ENCODE results near the gene DNAH3.
"Not testable (repeated sequence)": the region's sequence is repeated elsewhere in the genome, so short reads cannot be mapped to it uniquely, and the experiment has no call there.

Gene DNAH3

DNA sequence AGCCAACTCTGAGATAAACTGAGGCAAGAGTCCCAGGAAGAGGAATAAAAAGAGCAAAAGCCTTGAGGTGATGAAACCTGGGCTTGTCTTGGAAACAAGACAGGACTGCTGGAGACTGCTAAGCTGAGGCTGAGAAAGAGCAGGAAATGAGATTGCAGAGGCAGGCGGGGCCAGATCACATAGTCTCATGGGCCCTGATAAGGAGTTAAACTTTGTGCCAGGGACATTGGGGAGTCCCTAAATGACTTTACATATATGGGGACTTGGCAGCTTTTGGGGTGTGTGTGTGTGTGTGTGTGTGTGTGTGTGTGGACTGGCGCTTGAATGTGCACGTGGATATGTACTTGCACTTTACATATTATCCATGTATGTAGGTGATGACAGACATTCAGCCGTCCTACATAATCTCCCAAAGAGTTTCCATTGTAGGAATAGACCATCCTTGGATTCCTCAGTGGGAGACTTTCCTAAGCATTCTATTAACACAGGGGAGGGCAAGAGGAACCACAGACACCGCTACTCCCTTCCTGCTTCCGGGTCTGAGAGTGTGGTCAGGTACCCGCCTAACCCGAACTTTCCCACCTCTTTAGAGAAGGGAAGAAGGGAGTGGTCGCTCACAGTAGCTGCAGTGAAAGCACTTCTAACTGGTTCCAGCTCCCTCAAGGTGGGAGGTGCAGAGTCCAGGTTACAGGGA, 127.0 kb downstream of the DNAH3 start:
- DNase-seq (ENCODE audit: low read depth in 3 of 3, low spot score in 1 of 3) = no peak

DNA sequence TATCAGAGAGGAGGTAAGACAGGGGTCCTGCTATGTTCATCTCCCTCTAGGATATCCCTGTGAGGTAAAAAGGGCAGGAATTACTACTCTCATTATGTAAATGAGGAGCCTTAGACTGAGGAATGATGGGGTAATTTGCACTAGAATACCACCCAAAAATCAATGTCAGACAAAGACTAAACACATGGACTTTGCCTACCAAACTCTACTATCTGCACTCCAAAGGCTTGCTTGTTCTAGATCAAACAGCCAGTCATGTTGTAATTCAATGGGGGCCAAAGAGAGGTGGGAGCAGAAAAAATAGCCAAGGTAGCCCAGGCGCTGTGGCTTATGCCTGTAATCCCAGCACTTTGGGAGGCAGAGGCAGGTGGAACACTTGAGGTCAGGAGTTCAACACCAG, 129.3 kb downstream of the DNAH3 start:
- DNase-seq (ENCODE audit: low read depth in 3 of 3, low spot score in 1 of 3) = no peak

DNA sequence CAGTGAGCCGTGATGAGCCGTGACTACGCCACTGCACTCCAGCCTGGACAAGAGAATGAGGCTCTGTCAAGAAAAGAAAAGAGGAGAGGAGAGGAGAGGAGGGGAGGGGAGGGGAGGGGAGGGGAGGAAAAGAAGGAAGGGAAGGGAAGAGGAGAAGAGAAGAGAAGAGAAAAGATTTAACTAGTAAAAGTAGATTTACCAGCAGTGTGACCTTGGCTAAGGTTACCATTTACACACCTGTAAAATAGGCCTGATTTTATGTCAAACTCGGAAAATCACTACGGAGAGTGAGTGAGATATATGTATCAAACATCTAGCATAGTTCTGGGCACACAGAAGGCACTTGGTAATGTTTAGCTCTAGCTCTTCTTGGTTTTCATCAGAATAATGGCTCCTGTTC, 140.8 kb downstream of the DNAH3 start:
- DNase-seq (ENCODE audit: low read depth in 3 of 3, low spot score in 1 of 3) = no peak

DNA sequence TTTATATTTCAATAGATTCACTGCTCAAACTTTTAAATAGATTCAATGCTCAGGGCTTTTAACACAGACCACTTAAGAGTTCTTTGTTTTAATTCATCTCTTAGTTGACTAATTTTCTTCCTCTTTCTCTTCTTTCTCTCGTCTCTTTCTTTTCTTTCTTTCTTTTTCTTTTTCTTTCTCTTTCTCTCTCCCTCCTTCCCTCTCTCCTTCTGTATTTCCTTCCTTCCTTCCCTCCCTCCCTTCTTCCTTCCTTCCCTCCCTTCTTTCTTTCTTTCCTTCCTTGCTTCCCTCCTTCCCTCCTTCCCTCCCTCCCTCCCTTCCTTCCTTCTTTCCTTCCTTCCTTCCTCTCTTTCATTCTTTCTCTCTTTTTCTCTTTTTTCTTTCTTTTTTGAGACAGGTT, 145.6 kb downstream of the DNAH3 start:
- no peak for DNase-seq (ENCODE audit: low read depth in 3 of 3, low spot score in 1 of 3)

DNA sequence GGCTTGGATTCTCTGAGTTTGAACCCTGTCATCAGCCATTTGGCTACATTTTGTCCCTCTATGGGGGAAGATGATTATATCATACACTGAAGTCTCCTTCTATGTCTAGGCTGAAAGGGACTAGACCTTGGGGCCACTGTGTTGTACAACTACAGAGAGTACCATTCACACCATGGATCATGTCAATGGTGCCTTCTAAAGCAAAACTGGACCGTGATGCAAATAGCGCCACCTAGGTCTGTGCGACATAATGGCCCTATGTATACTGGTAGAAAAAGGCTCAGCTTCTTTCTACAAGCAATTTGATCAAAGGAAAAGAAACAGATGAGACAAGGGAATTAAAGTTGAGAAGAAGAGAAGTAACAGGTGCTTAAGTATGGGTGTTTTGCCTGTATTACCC, 149.4 kb downstream of the DNAH3 start:
- DNase-seq (ENCODE audit: low read depth in 3 of 3, low spot score in 1 of 3) = no peak

DNA sequence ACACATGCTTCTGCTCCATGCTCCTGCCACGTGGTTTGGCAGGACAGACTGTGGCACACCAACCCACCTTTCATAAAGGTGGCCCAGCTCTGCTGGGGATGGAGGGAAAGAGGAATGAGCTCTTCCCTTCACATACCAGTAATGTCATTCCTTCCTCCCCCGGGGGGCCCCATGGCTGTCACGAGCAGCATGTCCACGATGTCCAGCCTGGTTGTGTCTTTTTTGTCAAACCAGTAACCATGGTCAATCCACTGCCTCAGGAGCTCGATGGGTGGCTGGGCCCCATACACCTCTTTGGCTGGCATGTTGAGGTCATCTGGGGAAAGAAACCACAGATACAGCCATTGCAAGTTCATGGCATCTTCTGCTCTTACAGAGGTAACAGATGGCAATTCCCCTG, 153.5 kb downstream of the DNAH3 start:
- DNase-seq (ENCODE audit: low read depth in 3 of 3, low spot score in 1 of 3) = no peak

DNA sequence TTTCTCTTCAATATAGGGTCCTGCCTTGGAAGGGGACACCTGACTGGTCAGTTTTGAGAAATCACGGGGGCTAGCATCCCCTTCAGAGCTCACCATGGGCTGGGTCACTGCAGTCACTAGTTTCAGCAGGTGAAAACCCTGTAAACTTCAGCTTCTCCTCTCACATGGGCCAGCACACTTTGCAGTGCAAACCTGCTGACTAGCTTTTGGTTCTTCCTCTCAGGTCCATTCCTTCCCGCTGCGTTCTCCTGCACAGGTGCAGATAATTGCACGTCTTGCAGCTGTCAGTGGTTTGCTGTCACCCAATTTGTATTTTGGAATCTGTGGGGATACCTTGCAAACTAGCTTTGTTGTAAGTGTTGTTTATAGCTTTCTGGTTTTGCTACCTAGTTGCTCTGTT, 154.9 kb downstream of the DNAH3 start:
- DNase-seq (ENCODE audit: low read depth in 3 of 3, low spot score in 1 of 3) = no peak

DNA sequence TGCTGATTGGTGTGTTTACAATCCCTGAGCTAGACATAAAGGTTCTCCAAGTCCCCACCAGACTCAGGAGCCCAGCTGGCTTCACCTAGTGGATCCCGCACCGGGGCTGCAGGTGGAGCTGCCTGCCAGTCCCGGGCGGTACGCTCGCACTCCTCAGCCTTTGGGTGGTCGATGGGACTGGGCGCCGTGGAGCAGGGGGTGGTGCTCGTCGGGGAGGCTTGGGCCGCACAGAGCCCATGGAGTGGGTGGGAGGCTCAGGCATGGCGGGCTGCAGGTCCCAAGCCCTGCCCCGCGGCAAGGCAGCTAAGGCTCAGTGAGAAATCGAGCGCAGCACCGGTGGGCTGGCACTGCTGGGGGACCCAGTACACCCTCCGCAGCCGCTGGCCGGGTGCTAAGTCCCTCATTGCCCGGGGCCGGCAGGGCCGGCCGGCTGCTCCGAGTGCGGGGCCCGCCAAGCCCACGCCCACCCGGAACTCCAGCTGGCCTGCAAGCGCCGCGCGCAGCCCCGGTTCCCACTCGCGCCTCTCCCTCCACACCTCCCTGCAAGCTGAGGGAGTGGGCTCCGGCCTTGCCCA, 161.1 kb downstream of the DNAH3 start:
- not testable (repeated sequence) for DNase-seq (ENCODE audit: low read depth in 3 of 3, low spot score in 1 of 3)

DNA sequence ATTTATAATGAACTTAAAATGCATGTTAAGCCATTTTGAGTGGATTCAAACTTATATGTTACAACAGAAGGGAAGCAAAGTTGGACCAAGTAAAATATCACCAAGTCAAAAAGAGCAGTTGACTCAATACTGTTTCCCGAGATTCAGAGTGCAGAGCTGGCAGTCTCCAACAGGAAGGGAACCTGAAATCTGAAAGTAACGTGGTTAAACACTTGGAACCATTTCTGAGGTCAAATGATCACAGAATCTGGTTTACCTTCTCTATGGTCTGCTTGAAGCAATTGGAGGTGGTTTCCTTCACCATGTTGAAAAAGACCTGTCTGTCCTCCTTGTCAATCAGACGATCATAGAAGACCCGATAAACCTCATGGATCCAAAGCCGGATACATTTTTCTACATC, 163.6 kb downstream of the DNAH3 start:
- no peak for DNase-seq (ENCODE audit: low read depth in 3 of 3, low spot score in 1 of 3)

DNA sequence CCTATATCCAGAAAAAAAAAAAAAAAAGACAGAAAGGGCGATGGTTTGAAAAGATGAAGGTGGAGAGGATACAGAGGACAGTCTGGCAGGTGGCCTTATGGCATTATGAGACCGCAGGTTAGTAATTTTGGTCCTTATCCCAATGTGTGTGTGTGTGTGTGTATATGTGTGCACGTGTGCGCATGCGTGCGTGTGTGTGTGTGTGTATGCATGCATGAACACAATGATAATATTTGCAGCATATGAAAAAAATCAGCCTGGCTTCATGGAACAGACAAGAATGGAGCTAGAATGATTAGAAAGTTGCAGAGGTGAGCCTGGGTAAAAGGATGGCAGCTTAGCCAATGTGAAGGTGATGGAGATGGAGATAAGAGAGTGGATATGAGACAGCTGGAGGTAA, 166.6 kb downstream of the DNAH3 start:
- DNase-seq (ENCODE audit: low read depth in 3 of 3, low spot score in 1 of 3) = no peak

DNA sequence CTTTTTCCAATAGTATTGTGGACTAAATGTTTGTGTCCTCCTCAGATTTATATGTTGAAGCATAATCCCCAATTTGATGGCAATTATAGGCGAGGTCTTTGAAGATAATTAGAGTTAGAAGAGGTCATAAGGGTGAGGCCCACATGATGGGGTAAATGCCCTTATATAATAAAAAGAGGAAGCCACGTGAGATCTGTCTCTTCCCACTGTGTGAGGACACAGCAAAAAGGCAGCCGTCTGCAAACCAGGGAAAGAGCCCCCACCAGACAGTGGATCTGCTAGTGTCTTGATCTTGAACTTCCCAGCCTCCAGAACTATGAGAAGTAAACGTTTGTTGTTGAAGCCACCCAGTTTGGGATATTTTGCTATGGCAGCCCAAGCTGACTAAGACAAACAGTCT, 174.1 kb downstream of the DNAH3 start:
- DNase-seq (ENCODE audit: low read depth in 3 of 3, low spot score in 1 of 3) = no peak

DNA sequence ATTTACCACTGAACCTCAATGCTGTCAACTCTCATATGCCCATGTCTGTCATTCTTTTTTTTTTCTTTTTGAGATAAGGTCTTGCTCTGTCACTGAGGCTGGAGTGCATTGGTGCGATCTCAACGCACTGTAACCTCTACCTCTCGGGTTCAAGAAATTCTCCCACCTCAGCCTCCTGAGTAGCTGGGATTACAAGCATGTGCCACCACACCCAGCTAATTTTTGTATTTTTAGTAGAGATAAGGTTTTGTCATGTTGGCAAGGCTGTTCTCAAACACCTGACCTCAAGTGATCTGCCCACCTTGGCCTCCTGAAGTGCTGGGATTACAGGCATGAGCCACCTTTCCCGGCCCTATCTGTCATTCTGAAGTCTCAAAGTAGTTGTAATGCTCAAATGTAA, 177.4 kb downstream of the DNAH3 start:
- not testable (repeated sequence) for DNase-seq (ENCODE audit: low read depth in 3 of 3, low spot score in 1 of 3)

DNA sequence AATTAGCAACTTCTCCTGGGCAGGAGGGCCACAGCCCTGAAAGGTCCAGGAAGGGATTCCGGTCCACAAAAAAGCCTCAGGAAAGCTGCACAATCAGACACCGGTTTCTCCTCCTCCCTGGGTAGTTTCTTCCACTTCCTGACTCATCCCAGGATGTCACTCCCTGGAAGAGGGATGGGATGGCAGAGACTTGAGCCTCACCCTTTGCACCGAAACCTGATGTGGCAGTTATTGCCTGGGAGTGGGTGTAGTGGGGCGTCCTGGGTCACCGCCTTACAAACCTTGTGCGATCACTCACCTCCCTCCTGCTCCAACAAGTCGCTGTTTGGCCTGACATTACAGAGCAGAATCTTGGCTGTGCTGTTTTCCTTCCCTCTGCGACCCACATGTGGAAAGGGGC, 179.2 kb downstream of the DNAH3 start:
- no peak for DNase-seq (ENCODE audit: low read depth in 3 of 3, low spot score in 1 of 3)

DNA sequence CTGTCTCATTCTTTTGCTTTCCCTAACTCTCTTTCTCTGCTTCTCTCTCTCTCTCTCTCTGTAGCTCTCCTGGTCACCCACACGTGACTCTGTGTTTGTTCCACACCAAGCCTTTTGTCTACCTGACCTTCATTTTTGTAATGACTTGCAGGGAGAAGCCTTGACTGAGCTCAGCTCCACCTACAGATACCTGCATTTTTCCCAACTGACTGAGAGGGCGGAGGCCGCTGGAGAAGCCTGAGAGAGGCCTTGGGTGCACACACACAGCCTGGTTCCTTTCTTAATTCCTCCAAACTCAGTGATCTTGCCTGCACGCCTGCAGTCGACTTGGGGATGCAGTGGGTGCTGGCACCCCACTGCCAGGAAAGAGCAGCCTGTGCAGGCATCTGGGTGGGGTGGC, 181.3 kb downstream of the DNAH3 start:
- no peak for DNase-seq (ENCODE audit: low read depth in 3 of 3, low spot score in 1 of 3)

DNA sequence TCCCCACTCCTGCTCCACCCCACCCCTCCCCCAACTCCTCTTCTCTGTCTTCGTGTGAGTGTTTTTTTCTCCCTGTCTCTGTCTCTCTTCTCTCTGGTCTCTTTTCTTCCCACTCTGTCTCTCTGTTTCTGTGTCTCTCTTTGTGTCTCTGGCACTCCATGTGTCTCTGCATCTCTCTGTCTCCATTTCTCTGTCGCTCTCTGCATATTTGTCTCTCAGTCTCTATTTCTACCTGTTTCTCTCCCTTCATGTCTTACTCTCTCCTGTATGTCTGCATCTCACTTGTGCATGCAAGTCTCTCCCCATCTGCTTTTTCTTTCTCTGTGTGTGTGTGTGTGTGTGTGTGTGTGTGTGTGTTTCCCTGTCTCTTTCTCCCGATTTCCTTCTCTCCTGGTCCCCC, 181.9 kb downstream of the DNAH3 start:
- no peak for DNase-seq (ENCODE audit: low read depth in 3 of 3, low spot score in 1 of 3)

DNA sequence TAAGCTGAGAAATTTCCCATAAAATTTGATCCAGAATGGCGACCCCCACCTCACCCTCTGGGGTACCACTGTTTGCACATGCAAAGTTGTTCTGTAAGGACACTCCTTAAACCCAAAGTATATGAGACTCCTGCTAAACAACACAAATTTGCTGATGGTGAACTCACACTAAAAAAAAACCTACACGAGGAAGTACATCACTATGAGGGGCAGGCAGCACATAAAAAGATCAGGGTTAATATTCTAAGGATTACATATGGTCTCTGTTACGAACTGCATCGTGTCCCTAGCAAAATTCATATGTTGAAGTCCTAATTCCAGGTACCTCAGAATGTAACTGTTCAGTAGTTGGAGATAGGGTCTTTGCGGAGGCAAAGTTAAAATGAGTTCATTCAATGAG, 189.7 kb downstream of the DNAH3 start:
- no peak for DNase-seq (ENCODE audit: low read depth in 3 of 3, low spot score in 1 of 3)

DNA sequence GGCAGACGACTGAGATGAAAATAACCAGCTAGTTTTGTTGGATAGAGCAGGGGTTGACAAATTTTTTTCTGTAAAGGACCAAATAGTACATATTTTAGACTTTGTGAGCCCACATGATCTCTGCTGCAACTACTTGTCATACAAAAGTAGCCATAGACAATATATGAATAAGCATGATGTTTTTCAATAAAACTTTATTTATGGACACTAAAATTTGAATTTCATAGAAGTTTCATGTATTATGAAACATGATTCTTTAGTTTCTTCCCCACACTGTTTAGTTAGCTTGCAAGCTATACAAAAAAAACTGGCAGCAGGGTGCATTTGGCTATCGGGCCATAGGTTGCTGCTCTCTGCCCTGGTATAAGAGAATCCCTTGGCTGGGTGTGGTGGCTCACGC, 193.5 kb downstream of the DNAH3 start:
- DNase-seq (ENCODE audit: low read depth in 3 of 3, low spot score in 1 of 3) = no peak

DNA sequence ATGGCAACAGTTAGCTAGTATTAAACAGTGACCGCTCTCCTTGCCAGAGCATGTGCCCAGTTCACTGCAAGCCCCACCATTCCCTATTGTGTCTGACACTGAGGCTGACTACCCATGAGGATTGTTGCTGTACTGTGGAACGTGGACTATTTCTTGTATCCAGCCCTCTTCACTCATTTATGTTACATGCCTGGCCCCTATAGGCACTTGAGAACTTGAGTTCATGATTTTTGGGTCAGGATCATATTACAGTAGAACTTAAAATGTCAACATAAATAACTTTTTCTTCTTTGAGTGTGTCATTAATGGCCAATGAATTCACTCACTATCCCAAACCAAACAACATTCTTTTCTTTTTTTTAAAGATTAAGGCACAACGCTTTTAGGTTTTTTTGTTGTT, 194.3 kb downstream of the DNAH3 start:
- no peak for DNase-seq (ENCODE audit: low read depth in 3 of 3, low spot score in 1 of 3)

DNA sequence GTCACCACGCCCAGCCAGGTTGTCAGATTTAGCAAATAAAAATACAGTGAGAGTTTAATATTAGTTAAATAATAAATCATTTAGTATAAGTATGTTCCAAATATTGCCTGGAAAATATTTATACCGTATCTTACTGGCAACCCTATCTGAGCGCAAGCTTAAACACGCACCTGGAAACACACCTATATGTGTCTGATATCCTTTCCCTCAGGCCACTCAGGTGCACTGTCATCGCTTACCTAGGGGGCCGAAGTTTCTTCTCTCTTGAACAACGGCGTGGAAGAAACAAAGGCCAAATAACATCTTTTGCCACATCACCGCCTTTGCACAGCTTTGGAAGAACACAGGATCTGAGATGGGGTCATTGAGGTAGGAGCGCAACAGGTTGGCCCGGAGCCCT, 196.1 kb downstream of the DNAH3 start:
- no peak for DNase-seq (ENCODE audit: low read depth in 3 of 3, low spot score in 1 of 3)

DNA sequence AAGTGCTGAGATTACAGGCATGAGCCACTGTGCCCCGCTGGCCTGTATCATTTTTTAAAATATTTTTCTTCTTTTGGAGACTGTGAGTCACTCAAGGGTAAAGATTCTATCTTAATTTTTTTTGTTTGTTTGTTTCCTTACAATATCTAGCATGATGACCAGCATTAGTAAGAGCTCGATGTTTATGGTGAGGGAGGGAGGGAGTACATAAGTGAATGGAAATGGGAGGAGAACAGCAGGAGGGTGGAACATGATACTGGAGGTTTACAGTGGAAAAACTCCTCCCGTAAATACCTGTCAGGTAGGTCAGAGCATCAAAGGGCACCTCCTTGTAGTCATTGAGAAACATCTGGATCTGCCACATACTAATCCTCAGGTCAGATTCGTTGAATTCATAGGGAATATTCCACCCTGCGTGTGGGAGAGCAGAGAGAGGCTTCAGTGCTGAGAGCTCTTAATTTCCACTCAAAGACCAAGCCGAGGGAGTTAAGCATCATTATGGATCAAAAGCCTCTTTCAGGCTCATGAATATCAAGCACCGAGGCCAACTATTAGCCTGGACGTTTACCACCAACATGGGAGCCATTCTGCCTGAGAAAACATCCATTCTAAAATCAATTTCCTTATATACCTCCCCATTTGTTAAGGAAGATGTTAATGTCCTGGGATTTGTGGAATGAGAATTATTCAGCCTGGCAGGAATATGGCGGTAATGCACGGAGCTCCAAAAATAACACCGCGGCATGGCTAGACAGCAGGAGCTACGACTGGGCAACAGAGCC, 198.3 kb downstream of the DNAH3 start:
- no peak for DNase-seq (ENCODE audit: low read depth in 3 of 3, low spot score in 1 of 3)

DNA sequence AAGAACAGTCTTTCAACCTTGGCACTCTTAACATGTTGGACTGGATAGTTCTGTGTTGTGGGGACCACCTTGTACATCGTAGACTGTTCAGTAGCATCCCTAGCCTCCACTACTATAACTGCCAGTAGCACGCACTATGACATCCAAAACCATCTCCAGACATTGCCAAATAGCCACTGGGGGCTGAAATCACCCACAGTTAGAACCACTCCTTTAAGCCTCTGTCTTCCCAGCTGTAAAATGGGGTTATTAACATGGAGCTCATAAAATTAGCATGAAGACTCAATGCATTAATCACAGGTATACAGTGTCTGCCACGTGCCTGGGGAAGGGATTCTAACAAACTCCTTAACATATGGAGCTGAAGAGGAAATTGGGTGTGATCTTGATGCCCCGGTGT, 200.4 kb downstream of the DNAH3 start:
- DNase-seq (ENCODE audit: low read depth in 3 of 3, low spot score in 1 of 3) = no peak

DNA sequence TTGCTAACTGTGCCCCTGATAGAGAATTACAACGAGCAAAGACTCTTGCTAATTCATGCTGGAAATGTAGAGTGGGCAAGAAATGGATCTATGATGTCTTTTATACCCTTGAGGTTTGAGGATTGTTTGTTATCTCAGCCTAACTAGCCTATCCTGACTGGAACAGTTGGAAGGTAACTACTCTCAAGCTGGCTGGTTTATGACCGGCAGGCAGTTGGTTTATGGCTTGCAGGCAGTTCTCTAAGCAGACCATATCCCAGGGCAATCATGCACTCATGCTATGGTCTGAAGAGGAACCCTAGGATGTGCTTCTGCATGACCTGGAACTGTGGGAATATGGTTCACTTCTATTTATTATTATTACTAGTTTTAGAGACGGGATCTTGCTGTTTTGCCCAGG, 201.0 kb downstream of the DNAH3 start:
- no peak for DNase-seq (ENCODE audit: low read depth in 3 of 3, low spot score in 1 of 3)

DNA sequence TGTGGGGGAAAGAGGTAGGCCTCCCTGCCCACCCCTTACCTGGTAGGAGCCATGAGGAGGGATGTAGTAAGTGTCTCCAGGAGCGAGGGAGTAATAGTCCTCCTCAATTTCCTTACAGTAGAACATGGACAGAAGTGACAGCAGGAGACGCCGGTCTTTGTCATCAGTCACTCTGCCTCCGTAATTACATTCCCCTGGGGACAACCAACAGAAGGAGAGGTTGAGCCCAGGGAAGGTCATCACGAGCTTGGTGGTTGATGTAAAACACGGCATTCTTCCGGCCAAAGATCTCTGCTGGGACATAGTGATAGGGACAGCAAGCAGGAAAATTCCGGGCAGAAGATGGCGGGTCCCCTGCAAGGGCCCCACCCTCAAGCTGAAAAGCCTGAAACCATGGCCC, 202.2 kb downstream of the DNAH3 start:
- DNase-seq (ENCODE audit: low read depth in 3 of 3, low spot score in 1 of 3) = no peak
